ENCODE results near the gene DMD. TPM values are rescaled to one million over a fixed set of nuclear protein-coding genes. Genes with fewer than 3 reads are reported as not detected.
A peak's percentile ranks its signal among the peaks of the same experiment; 100 is the strongest.

Gene DMD
- polyA plus RNA-seq, 1 donor from 2014 or later: 21.6 TPM

DNA sequence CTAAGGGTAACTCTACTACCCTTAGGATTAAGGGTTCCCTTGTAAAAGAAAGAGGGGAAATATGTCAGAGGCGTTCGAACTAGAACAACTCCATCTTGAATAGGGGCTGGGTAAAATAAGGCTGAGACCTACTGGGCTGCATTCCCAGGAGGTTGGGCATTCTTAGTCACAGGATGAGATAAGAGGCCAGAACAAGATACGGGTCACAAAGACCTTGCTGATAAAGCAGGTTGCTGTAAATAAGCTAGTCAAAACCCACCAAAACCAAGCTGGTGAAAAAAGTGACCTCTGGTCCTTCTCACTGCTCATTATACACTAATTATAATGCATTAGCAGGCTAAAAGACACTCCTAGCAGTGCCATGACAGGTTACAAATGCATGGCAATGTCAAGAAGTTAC, 922.0 kb downstream of the DMD start:
- Histone ChIP-seq H4K20me1 (ENCODE audit: insufficient read depth) (no peaks in the 10 kb centered on the region), H3K9me3 (ENCODE audit: low read length) (no peaks in the 10 kb centered on the region), H3K9ac (ENCODE audit: low read length) (no peak overlapping the region), H3F3A (ENCODE audit: insufficient read depth, low read length, poor library complexity, severe bottlenecking) (no peaks in the 10 kb centered on the region), H3K4me2 (ENCODE audit: low read length) (no peak overlapping the region), H3K79me2 (replicated peaks; ENCODE audit: insufficient read depth, low read length) (no peaks in the 10 kb centered on the region), H3K9me2 (ENCODE audit: insufficient read depth, low read length) (no peaks in the 10 kb centered on the region), H3K36me3 (ENCODE audit: insufficient read depth, low read length) (no peaks in the 10 kb centered on the region), H2AFZ (ENCODE audit: low read depth, low read length) (no peak overlapping the region), H3K27me3 (ENCODE audit: insufficient read depth, low read depth, low read length) (no peaks in the 10 kb centered on the region), H3K27ac (ENCODE audit: low read length) (no peak overlapping the region), H3K4me3 (ENCODE audit: low read length) (no peak overlapping the region)
- TF ChIP-seq TAF1 (IDR thresholded peaks at IDR 0.05; ENCODE audit: low read depth) (no peak), EZH2 (IDR thresholded peaks at IDR 0.05; ENCODE audit: borderline replicate concordance, insufficient read depth, low read length, poor library complexity, severe bottlenecking) (no peak), MXI1 (conservative IDR thresholded peaks at IDR 0.05; ENCODE audit: poor library complexity, severe bottlenecking) (no peak), POLR2AphosphoS5 (IDR thresholded peaks at IDR 0.05) (no peak), EP300 (conservative IDR thresholded peaks at IDR 0.05; ENCODE audit: poor library complexity, severe bottlenecking) (no peak), SMC3 (conservative IDR thresholded peaks at IDR 0.05; ENCODE audit: poor library complexity) (no peak), RAD21 (conservative IDR thresholded peaks at IDR 0.05) (no peak)
- TF ChIP-seq, protein P1, sequence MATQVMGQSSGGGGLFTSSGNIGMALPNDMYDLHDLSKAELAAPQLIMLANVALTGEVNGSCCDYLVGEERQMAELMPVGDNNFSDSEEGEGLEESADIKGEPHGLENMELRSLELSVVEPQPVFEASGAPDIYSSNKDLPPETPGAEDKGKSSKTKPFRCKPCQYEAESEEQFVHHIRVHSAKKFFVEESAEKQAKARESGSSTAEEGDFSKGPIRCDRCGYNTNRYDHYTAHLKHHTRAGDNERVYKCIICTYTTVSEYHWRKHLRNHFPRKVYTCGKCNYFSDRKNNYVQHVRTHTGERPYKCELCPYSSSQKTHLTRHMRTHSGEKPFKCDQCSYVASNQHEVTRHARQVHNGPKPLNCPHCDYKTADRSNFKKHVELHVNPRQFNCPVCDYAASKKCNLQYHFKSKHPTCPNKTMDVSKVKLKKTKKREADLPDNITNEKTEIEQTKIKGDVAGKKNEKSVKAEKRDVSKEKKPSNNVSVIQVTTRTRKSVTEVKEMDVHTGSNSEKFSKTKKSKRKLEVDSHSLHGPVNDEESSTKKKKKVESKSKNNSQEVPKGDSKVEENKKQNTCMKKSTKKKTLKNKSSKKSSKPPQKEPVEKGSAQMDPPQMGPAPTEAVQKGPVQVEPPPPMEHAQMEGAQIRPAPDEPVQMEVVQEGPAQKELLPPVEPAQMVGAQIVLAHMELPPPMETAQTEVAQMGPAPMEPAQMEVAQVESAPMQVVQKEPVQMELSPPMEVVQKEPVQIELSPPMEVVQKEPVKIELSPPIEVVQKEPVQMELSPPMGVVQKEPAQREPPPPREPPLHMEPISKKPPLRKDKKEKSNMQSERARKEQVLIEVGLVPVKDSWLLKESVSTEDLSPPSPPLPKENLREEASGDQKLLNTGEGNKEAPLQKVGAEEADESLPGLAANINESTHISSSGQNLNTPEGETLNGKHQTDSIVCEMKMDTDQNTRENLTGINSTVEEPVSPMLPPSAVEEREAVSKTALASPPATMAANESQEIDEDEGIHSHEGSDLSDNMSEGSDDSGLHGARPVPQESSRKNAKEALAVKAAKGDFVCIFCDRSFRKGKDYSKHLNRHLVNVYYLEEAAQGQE (IDR thresholded peaks at IDR 0.05; ENCODE audit: borderline replicate concordance): no peak
- TF ChIP-seq, protein P2, sequence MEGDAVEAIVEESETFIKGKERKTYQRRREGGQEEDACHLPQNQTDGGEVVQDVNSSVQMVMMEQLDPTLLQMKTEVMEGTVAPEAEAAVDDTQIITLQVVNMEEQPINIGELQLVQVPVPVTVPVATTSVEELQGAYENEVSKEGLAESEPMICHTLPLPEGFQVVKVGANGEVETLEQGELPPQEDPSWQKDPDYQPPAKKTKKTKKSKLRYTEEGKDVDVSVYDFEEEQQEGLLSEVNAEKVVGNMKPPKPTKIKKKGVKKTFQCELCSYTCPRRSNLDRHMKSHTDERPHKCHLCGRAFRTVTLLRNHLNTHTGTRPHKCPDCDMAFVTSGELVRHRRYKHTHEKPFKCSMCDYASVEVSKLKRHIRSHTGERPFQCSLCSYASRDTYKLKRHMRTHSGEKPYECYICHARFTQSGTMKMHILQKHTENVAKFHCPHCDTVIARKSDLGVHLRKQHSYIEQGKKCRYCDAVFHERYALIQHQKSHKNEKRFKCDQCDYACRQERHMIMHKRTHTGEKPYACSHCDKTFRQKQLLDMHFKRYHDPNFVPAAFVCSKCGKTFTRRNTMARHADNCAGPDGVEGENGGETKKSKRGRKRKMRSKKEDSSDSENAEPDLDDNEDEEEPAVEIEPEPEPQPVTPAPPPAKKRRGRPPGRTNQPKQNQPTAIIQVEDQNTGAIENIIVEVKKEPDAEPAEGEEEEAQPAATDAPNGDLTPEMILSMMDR (IDR thresholded peaks at IDR 0.05; ENCODE audit: poor library complexity, severe bottlenecking): no peak

DNA sequence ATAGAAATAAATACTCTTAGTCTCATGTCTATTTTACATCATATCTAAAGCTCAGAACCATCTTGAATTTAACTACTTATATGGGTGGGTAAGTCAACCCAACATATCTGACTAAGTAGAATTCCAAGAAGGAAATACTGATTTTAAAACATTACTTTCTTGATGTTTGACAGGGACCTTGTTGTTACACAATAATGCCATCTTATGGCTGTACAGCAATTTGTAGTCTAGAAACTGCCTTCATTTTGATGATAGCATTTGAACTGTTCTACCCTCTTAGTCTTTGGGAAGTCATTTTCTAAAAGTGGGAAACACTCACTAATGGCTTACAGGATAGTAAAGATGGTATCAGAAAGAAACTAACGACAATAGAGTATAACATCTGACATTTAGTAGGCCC, 929.5 kb downstream of the DMD start:
- no peaks in the 10 kb centered on the region for H3K9me2 ChIP-seq (ENCODE audit: insufficient read depth, low read length)
- H3K27me3 ChIP-seq (ENCODE audit: insufficient read depth, low read depth, low read length): no peaks in the 10 kb centered on the region
- no peaks in the 10 kb centered on the region for H3K9me3 ChIP-seq (ENCODE audit: low read length)
- no peaks in the 10 kb centered on the region for H4K20me1 ChIP-seq (ENCODE audit: insufficient read depth)
- H2AFZ ChIP-seq (ENCODE audit: low read depth, low read length): no peak overlapping the region
- H3K4me2 ChIP-seq (ENCODE audit: low read length): no peak overlapping the region
- H3K79me2 ChIP-seq (replicated peaks; ENCODE audit: insufficient read depth, low read length): no peaks in the 10 kb centered on the region
- no peak overlapping the region for H3K27ac ChIP-seq (ENCODE audit: low read length)
- H3F3A ChIP-seq (ENCODE audit: insufficient read depth, low read length, poor library complexity, severe bottlenecking): no peaks in the 10 kb centered on the region
- no peaks in the 10 kb centered on the region for H3K36me3 ChIP-seq (ENCODE audit: insufficient read depth, low read length)
- no peak for TF ChIP-seq TAF1 (IDR thresholded peaks at IDR 0.05; ENCODE audit: low read depth)
- no peak for TF ChIP-seq POLR2AphosphoS5 (IDR thresholded peaks at IDR 0.05)
- TF ChIP-seq RAD21 (conservative IDR thresholded peaks at IDR 0.05): peak; percentile 71
- TF ChIP-seq, protein P1 (IDR thresholded peaks at IDR 0.05; ENCODE audit: borderline replicate concordance): no peak
- no peak for TF ChIP-seq MXI1 (conservative IDR thresholded peaks at IDR 0.05; ENCODE audit: poor library complexity, severe bottlenecking)
- no peak for TF ChIP-seq EP300 (conservative IDR thresholded peaks at IDR 0.05; ENCODE audit: poor library complexity, severe bottlenecking)
- TF ChIP-seq SMC3 (conservative IDR thresholded peaks at IDR 0.05; ENCODE audit: poor library complexity): peak; percentile 62
- TF ChIP-seq, protein P2 (IDR thresholded peaks at IDR 0.05; ENCODE audit: poor library complexity, severe bottlenecking): peak; percentile 58
- TF ChIP-seq EZH2 (IDR thresholded peaks at IDR 0.05; ENCODE audit: borderline replicate concordance, insufficient read depth, low read length, poor library complexity, severe bottlenecking): no peak
- no peak overlapping the region for H3K4me3 ChIP-seq (ENCODE audit: low read length)
- H3K9ac ChIP-seq (ENCODE audit: low read length): no peak overlapping the region
